HepG2 (cell line): ENCODE results near the gene CCT7. TPM values are rescaled to one million over a fixed set of nuclear protein-coding genes. Genes with fewer than 3 reads are reported as not detected.

Experiments used
- ATF2 ChIP-seq: sonication (generic); formaldehyde crosslinking; IDR thresholded peaks from 2 replicates; pipeline ENCODE4 v1.4.0; 2020; ENCODE audit warnings: missing genetic modification reagents
- CEBPG ChIP-seq: IDR thresholded peaks from 2 replicates; pipeline ENCODE4 v1.6.1; 2016
- ELK4 ChIP-seq: sonication (generic); formaldehyde crosslinking; IDR thresholded peaks from 2 replicates; pipeline ENCODE4 v1.9.0; 2021; ENCODE audit warnings: missing genetic modification reagents, borderline replicate concordance
- FOSL2 ChIP-seq: sonication (generic); formaldehyde crosslinking; IDR thresholded peaks from 2 replicates; pipeline ENCODE4 v1.4.0; 2020; ENCODE audit warnings: missing genetic modification reagents
- GABPB1 ChIP-seq: IDR thresholded peaks from 2 replicates; pipeline ENCODE4 v1.6.1; 2016; ENCODE audit warnings: mild to moderate bottlenecking, missing genetic modification reagents, moderate library complexity, missing compliant biosample characterization
- GATAD2A ChIP-seq: IDR thresholded peaks from 2 replicates; pipeline ENCODE4 v1.6.1; 2016
- IKZF5 ChIP-seq: IDR thresholded peaks from 2 replicates; pipeline ENCODE4 v1.6.1; 2018; ENCODE audit warnings: missing genetic modification reagents, mild to moderate bottlenecking, missing compliant biosample characterization
- KLF15 ChIP-seq: sonication (generic); formaldehyde crosslinking; IDR thresholded peaks from 2 replicates; pipeline ENCODE4 v1.8.1; 2023; ENCODE audit warnings: borderline replicate concordance, mild to moderate bottlenecking, inconsistent platforms, missing genetic modification reagents, mixed read lengths
- MBD4 ChIP-seq: IDR thresholded peaks from 2 replicates; pipeline ENCODE4 v1.6.1; 2012; ENCODE audit warnings: low read length, inconsistent platforms, borderline replicate concordance
- MTF2 ChIP-seq: sonication (generic); formaldehyde crosslinking; IDR thresholded peaks from 2 replicates; pipeline ENCODE4 v1.5.0; 2020; ENCODE audit warnings: missing genetic modification reagents, borderline replicate concordance
- NKX3-1 ChIP-seq: sonication (generic); formaldehyde crosslinking; IDR thresholded peaks from 2 replicates; pipeline ENCODE4 v1.5.0; 2020; ENCODE audit warnings: missing genetic modification reagents
- NRL ChIP-seq: sonication (generic); formaldehyde crosslinking; IDR thresholded peaks from 2 replicates; pipeline ENCODE4 v1.5.0; 2020; ENCODE audit warnings: missing genetic modification reagents, mild to moderate bottlenecking, moderate library complexity, borderline replicate concordance
- SP1 ChIP-seq, 2 experiments: fragments of 450-650 bp in 1 of 2; sonication (generic) in 1 of 2; formaldehyde crosslinking in 1 of 2; IDR thresholded peaks; 2 replicates each; pipeline versions ENCODE4 v1.4.0 to v1.6.1; 2016 to 2020; ENCODE audit warnings: missing genetic modification reagents in 1 of 2
- TCF7L2 ChIP-seq: IDR thresholded peaks from 2 replicates; pipeline ENCODE4 v1.6.1; 2011; ENCODE audit warnings: mild to moderate bottlenecking, low read depth, low read length, moderate library complexity
- ZBTB2 ChIP-seq: sonication (generic); formaldehyde crosslinking; IDR thresholded peaks from 2 replicates; pipeline ENCODE4 v1.8.0; 2022; ENCODE audit warnings: low read depth, missing genetic modification reagents
- ZBTB34 ChIP-seq: sonication (generic); formaldehyde crosslinking; IDR thresholded peaks from 2 replicates; pipeline ENCODE4 v1.8.0; 2022; ENCODE audit warnings: mild to moderate bottlenecking, missing genetic modification reagents
- ZC3H13 ChIP-seq: sonication (generic); formaldehyde crosslinking; IDR thresholded peaks from 2 replicates; pipeline ENCODE4 v1.8.1; 2023; ENCODE audit warnings: mild to moderate bottlenecking, missing genetic modification reagents, moderate library complexity
- ZNF124 ChIP-seq: sonication (generic); formaldehyde crosslinking; IDR thresholded peaks from 2 replicates; pipeline ENCODE4 v1.4.0; 2020; ENCODE audit warnings: missing genetic modification reagents
- ZNF260 ChIP-seq: sonication (generic); formaldehyde crosslinking; IDR thresholded peaks from 2 replicates; pipeline ENCODE4 v1.4.0; 2020; ENCODE audit warnings: missing genetic modification reagents, low read depth, mild to moderate bottlenecking, borderline replicate concordance
- ZNF335 ChIP-seq: sonication (generic); formaldehyde crosslinking; IDR thresholded peaks from 2 replicates; pipeline ENCODE4 v1.4.0; 2020; ENCODE audit warnings: missing genetic modification reagents
- ZNF557 ChIP-seq: sonication (generic); formaldehyde crosslinking; IDR thresholded peaks from 2 replicates; pipeline ENCODE4 v1.4.0; 2020; ENCODE audit warnings: missing genetic modification reagents
- ZNF572 ChIP-seq: sonication (generic); formaldehyde crosslinking; IDR thresholded peaks from 2 replicates; pipeline ENCODE4 v1.5.1; 2020; ENCODE audit warnings: mild to moderate bottlenecking, missing genetic modification reagents
- ZNF580 ChIP-seq: IDR thresholded peaks from 2 replicates; pipeline ENCODE4 v1.6.1; 2016; ENCODE audit warnings: low read depth, borderline replicate concordance
- ZNF607 ChIP-seq: sonication (generic); formaldehyde crosslinking; IDR thresholded peaks from 2 replicates; pipeline ENCODE4 v1.5.1; 2020; ENCODE audit warnings: missing genetic modification reagents, mild to moderate bottlenecking, borderline replicate concordance
- ZZZ3 ChIP-seq: sonication (generic); formaldehyde crosslinking; IDR thresholded peaks from 2 replicates; pipeline ENCODE4 v1.4.0; 2020; ENCODE audit warnings: missing genetic modification reagents, mild to moderate bottlenecking, borderline replicate concordance
- polyA plus RNA-seq, 8 experiments: library from polyadenylated mRNA; depleted of rRNA in 3 of 8; stranded (reverse) in 7 of 8; unstranded in 1 of 8; fragments of >200 nt; fragmentation: Illumina TruSeq in 4 of 8; extraction: Trizol in 4 of 8; gene quantifications; 2 replicates each; pipeline versions ENCODE4 v1.2.1 to v1.2.3, GENCODE V29; 2011 to 2016; ENCODE audit warnings: low read depth in 4 of 8, missing spikeins in 1 of 8, mixed read lengths in 1 of 8; ENCODE audit not compliant: insufficient read depth in 1 of 8
- total RNA-seq, 5 experiments: library from RNA; depleted of rRNA; stranded (reverse); fragments of >200 nt; fragmentation: Illumina TruSeq; extraction: Trizol; gene quantifications; 2 replicates each; pipeline ENCODE4 v1.2.3, GENCODE V29; 2016; ENCODE audit warnings: low read depth in 1 of 5

Gene CCT7
- total and polyA plus RNA-seq, 2 of the 13 experiments (the other 11 are each of a cell fraction or from before 2014, with no cell fraction given), result 347 to 517 TPM

- TF ChIP-seq ELK4 (CRISPR knock-in tag) (no peak; the same call in 1 of the 2 replicates), TCF7L2 (no peak), NKX3-1 (peak; percentile 97), ZNF572 (CRISPR knock-in tag) (no peak), ZBTB34 (no peak), CEBPG (CRISPR knock-in tag) (no peak), MBD4 (no peak), ZNF335 (CRISPR knock-in tag) (peak; percentile 77; the same call in 1 of the 2 replicates), ATF2 (CRISPR knock-in tag) (0 out of 2 replicates have a peak, but pooled peaks have one; percentile 37), ZNF557 (CRISPR knock-in tag) (peak; percentile 97), ZNF580 (peak; percentile 93), GATAD2A (CRISPR knock-in tag) (peak; percentile 27; the same call in 1 of the 2 replicates), ZZZ3 (CRISPR knock-in tag) (no peak), IKZF5 (peak; percentile 64; the same call in 1 of the 2 replicates), MTF2 (no peak), ZNF124 (CRISPR knock-in tag) (peak; percentile 91; the same call in 1 of the 2 replicates), ZC3H13 (no peak), GABPB1 (CRISPR knock-in tag) (peak; percentile 42; the same call in 1 of the 2 replicates), FOSL2 (CRISPR knock-in tag) (peak; percentile 41; the same call in 1 of the 2 replicates), ZBTB2 (CRISPR knock-in tag) (no peak), ZNF260 (CRISPR knock-in tag) (no peak), ZNF607 (CRISPR knock-in tag) (no peak), KLF15 (peak; percentile 97), SP1 (IDR thresholded peaks at IDR 0.05) (no peak), SP1 (CRISPR knock-in tag; IDR thresholded peaks at IDR 0.05) (no peak), NRL (CRISPR knock-in tag) (peak; percentile 45)
Measured at GRCh38 chr2:73291093-73291460, 57.0 kb downstream of the CCT7 start (continued).
